ENCODE data around the gene CD320.
A peak's percentile ranks its signal among the peaks of the same experiment; 100 is the strongest.
"Not testable (repeated sequence)": the region's sequence is repeated elsewhere in the genome, so short reads cannot be mapped to it uniquely, and the experiment has no call there.

Gene CD320

GRCh38 chr19:8307965-8308866 lies at the start of gene CD320:
Gene CD320 (minus strand): TSS chr19:8308358. CDS start chr19:8308290, 68 bp downstream.
- DNase-seq (ENCODE audit: low spot score): peak; percentile 91
- no peak for TF ChIP-seq CTCF (conservative IDR thresholded peaks at IDR 0.05; ENCODE audit: low read depth)
- H3K27ac ChIP-seq: peak within 1 kb of the TSS; percentile 75
- CTCF ChIA-PET: no interaction called here
- POLR2A ChIA-PET (ENCODE audit: low non-redundant PET): interaction anchor here (0.5 kb wide), 1 partner anchor 1482 kb away, joined by 3 read pairs; no protein-coding TSS in a partner anchor

DNA sequence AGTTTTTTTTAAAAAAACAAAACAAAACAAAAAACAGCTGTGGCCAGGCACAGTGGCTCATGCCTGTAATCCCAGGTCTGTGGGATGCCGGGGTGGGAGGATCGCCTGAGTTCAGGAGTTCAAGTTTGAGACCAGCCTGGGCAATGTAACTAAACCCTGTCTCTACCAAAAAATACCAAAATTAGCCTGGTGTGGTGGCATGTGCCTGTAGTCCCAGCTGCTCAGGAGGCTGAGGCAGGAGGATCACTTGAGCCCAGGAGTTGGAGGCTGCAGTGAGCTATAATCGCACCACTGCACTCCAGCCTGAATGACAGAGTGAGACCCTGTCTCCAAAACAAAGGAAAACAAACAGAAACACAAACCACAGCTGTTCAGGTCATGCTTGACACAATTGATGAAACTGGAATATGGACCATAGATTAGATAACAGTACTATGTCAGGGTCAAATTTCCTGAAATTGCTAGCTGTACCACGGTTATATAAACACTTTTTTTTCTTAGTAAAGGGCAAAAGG lies 48.9 kb upstream of the CD320 start:
- no peak for DNase-seq (ENCODE audit: low spot score)
- ChIA-PET POLR2A (ENCODE audit: low non-redundant PET) (no interaction called here), CTCF (interaction anchor here (0.6 kb wide), 1 partner anchor 153 kb away, joined by 8 read pairs; no protein-coding TSS in a partner anchor)
- peak overlapping the region; percentile 77 for H3K27ac ChIP-seq
- TF ChIP-seq CTCF (conservative IDR thresholded peaks at IDR 0.05; ENCODE audit: low read depth): no peak

- ChIA-PET POLR2A (ENCODE audit: low non-redundant PET) (no interaction called here), CTCF (no interaction called here)
- peak overlapping the region; percentile 77 for H3K27ac ChIP-seq
- no peak for TF ChIP-seq CTCF (conservative IDR thresholded peaks at IDR 0.05; ENCODE audit: low read depth)
- DNase-seq (ENCODE audit: low spot score): peak; percentile 69
These were observed 47.7 kb upstream of the CD320 start for GRCh38 chr19:8355631-8356402.

DNA sequence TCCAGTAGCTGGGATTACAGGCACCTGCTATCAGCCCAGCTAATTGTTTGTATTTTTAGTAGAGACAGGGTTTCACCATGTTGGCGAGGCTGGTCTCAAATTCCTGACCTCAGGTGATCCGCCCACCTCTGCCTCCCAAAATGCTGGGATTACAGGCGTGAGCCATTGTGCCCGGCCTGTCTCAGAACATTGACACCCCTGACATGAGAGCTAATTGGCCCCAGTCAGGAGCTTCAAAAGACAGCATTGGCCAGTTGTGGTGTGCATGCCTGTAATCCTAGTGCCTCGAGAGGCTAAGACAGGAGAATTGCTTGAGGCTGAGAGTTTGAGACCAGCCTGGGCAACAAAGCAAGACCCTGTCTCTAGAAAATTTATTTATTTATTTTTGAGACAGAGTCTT lies 44.7 kb upstream of the CD320 start:
- ChIA-PET CTCF (interaction anchor here (0.6 to 2.0 kb wide), 6 partner anchors 10 to 228 kb away, joined by 4 to 14 read pairs (median 6); partner anchors contain the start of genes ANGPTL4 and KANK3), POLR2A (ENCODE audit: low non-redundant PET) (interaction anchor here (0.6 kb wide), 1 partner anchor 83 kb away, joined by 5 read pairs; no protein-coding TSS in a partner anchor)
- H3K27ac ChIP-seq; DNase-seq (ENCODE audit: low spot score): not testable (repeated sequence)

DNA sequence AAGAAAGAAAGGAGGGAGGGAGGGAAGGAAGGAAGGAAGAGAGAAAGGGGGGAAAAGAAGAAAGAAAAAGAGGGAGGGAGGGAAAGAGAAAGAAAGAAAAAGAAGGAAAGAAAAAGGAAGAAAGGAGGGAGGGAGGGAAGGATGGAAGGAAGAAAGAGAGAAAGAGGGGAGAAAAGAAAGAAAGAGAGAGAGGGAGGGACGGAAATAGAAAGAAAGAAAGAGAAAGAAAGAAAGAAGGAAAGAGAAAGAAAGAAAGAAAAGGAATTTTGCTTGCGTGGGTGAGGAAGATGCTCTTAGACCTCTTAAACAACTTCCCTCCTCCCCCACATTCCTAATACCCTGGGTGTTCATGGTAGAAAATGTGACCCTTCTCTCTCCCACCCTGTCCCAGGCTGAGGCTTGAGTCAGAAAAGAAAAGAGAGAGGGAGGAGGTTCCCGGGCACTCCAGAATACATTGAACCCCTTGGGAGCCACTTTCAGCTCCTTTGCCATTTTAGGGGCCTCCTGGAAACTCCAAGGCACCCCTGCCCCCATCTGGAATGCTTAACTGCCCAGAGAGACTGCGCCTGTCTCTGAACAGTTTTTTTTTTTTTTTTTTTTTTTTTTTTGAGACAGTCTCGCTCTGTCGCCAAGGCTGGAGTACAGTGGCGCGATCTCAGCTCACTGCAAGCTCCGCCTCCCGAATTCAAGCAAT lies 44.1 kb upstream of the CD320 start:
- TF ChIP-seq CTCF (conservative IDR thresholded peaks at IDR 0.05; ENCODE audit: low read depth): no peak
- ChIA-PET CTCF (no interaction called here), POLR2A (ENCODE audit: low non-redundant PET) (interaction anchor here (0.6 kb wide), 1 partner anchor 82 kb away, joined by 5 read pairs; no protein-coding TSS in a partner anchor)
- DNase-seq (ENCODE audit: low spot score): no peak
- no peak overlapping the region for H3K27ac ChIP-seq

- CTCF ChIA-PET; H3K27ac ChIP-seq; DNase-seq (ENCODE audit: low spot score): not testable (repeated sequence)
- POLR2A ChIA-PET (ENCODE audit: low non-redundant PET): interaction anchor here (0.6 kb wide), 1 partner anchor 61 kb away, joined by 3 read pairs; no protein-coding TSS in a partner anchor
These were observed 41.6 kb upstream of the CD320 start for GRCh38 chr19:8349629-8350372.

Data from RWPE1 (cell line).